CD4-positive, alpha-beta T cell treated with Interferon alpha-2 for 1 hour (primary cell): ENCODE results near the gene WAC.

Source experiments
- DNase-seq, 2 donors: peaks; one replicate each; pipeline ENCODE4 v3.0.0-alpha.2; 2020 to 2022

The WAC gene

DNA sequence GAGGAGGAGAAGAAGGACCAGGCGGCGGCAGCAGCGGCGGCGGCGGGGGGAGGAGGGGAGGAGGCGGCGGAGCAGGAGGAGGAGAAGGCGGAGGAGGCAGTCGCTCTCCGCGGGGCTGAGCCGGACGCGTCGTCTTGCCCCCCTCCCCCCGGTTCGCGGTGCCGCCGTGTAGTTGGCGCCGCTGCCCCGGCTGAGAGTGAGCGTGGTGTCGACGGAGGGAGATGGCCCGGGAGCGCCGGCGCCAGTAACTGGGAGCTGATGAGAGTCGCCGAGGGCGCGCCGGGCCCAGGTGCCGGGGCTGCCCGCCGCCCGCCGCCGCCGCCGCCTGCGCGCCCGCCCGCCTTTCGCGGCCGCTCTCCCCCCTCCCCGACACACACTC, 257 bp downstream of the WAC start:
- DNase-seq = no peak

- peak; percentile 57 to 74 for DNase-seq
Measured at GRCh38 chr10:28533571-28534304, 820 bp downstream of the WAC start.

DNA sequence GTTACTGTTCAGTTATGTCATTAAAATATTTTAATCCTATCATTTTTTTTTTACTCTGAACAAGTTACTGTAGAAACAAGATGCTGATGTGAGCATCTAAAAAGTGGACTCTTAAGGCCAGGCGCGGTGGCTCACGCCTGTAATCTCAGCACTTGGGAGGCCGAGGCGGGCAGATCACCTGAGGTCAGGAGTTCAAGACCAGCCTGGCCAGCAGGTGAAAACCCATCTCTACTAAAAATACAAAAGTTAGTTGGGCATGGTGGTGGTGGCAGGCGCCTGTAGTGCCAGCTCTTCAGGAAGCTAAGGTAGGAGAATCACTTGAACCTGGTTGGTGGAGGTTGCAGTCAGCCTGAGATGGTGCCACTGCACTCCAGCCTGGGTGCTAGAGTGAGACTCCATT, 2.9 kb downstream of the WAC start:
- no peak for DNase-seq

DNA sequence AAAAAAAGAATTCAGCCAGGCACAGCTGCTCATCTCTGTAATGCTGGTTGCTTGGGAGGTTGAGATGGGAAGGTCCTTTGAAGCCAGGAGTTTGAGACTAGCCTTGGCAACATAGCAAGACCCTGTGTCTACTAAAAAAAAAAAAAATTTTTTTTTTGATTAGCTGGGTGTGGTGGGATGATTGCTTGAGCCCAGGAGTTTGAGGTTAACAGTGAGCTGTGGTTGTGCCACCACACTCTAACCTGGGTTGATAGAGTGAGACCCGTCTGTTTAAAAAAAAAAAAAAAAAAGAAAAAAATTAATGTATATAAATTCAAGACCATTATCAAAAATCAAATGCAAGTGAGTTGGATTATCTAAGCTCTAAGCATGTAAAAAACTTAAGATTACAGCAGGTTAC, 5.7 kb downstream of the WAC start:
- DNase-seq = no peak

GRCh38 chr10:28540145-28540544, 7.2 kb downstream of the WAC start:
- no peak for DNase-seq

DNA sequence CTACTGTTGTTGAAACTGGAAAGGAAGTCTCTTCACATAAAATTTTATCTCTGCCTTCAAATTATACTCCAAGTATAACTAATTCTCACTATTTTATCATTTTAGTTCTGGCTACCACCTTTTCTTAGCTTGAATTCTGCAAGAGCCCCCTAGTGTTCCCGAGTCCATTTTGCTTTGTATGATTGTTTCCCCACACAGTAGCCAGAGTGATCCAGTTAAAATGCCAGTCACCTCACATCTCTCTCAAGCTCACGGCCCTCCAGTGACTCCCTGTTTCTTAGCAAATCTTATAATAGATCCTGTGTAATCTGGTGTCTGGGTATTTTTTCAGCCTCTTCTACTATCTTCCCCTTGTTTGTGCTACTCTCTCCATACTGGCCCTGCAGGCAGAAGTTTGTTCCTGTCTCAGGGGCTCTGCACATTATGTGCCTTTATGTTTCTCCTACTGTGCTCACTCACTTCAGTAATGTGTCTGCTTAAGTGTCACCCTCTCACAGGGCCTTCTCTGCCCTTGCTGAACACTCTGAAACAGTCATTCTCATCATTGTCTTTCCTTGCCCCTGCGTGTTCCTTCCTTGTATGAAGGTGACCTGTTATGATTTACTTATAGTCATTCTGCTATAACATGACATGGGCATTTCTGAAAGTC, 8.9 kb downstream of the WAC start:
- no peak for DNase-seq

- no peak for DNase-seq
Measured at GRCh38 chr10:28542728-28543127, 9.8 kb downstream of the WAC start.

- no peak for DNase-seq
Measured at GRCh38 chr10:28544058-28544457, 11.1 kb downstream of the WAC start.

GRCh38 chr10:28545967-28546644, 13.2 kb downstream of the WAC start:
- no peak for DNase-seq

- DNase-seq = no peak
Measured at GRCh38 chr10:28548781-28549498, 16.0 kb downstream of the WAC start.

GRCh38 chr10:28551086-28551485, 18.2 kb downstream of the WAC start:
- no peak for DNase-seq

GRCh38 chr10:28552775-28553174, 19.9 kb downstream of the WAC start:
- no peak for DNase-seq

GRCh38 chr10:28554009-28554408, 21.1 kb downstream of the WAC start:
- no peak for DNase-seq

- no peak for DNase-seq
Measured at GRCh38 chr10:28554952-28555351, 22.0 kb downstream of the WAC start.

GRCh38 chr10:28555358-28555757, 22.4 kb downstream of the WAC start:
- DNase-seq = no peak

DNA sequence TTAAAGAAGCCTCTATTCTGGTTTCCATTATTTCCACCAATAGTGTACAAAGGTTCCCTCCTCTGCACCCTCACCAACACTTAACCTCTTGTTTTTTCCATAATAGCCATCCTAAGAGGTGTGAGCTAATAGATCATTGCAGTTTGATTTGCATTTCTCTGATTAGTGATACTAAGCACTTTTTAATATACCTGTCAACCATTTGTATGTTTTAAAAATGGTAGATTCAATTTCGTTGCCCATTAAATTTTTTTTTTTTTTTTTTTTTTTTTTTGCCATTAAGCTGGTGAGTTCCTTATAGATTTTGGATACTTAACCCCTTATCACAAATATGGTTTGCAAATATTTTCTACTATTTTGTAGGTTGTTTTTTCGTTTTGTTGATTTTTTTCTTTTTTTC, 23.2 kb downstream of the WAC start:
- DNase-seq = no peak

- DNase-seq = no peak
Measured at GRCh38 chr10:28558186-28558585, 25.3 kb downstream of the WAC start.

GRCh38 chr10:28558923-28559508, 26.1 kb downstream of the WAC start:
- DNase-seq = no peak

DNA sequence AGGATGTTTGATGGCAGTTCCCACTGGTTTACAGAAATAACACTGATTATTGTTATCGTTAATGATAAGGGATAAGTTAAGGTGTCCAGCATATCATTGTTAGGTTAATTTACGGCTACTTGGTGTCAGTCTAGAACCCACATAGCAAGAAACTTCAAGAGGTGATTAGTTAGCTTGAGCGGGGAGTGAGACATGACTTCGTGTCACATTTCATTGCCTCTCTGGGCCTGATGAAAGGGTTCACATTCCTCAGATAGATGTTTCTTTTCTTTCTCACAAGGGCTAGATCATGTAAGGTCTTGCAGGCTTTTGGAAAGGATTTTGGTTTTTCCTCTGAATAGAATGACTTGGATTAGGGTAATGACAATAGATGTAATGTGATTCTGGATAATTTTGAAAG, 26.7 kb downstream of the WAC start:
- no peak for DNase-seq

DNA sequence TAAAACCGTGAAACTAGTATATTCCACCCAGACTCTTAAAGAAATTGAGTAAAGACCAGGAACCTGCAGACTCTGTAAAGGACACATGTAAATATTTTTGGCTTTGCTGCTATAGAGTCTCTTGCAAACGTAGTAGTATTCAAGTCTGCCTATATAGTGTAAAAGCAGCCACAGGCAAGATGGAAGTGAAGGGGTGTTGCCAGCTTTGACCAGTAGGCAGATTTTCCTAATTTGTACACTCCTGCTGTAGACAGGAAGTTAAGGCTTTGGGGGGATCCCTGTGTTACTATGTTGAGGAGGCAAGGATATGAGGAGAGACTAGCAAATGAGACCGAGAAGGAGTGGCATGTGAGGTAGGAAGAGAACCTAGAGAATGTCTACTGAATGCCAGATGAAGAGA, 27.7 kb downstream of the WAC start:
- DNase-seq = no peak

- DNase-seq = no peak
Measured at GRCh38 chr10:28561531-28561930, 28.6 kb downstream of the WAC start.

- no peak for DNase-seq
Measured at GRCh38 chr10:28564905-28565304, 32.0 kb downstream of the WAC start.

GRCh38 chr10:28566458-28567015, 33.6 kb downstream of the WAC start:
- no peak for DNase-seq
